ENCODE results near the gene NOL7. TPM values are rescaled to one million over a fixed set of nuclear protein-coding genes. Genes with fewer than 3 reads are reported as not detected.

NOL7 gene
- polyA plus RNA-seq, 1 experiment = 20.1 TPM

DNA sequence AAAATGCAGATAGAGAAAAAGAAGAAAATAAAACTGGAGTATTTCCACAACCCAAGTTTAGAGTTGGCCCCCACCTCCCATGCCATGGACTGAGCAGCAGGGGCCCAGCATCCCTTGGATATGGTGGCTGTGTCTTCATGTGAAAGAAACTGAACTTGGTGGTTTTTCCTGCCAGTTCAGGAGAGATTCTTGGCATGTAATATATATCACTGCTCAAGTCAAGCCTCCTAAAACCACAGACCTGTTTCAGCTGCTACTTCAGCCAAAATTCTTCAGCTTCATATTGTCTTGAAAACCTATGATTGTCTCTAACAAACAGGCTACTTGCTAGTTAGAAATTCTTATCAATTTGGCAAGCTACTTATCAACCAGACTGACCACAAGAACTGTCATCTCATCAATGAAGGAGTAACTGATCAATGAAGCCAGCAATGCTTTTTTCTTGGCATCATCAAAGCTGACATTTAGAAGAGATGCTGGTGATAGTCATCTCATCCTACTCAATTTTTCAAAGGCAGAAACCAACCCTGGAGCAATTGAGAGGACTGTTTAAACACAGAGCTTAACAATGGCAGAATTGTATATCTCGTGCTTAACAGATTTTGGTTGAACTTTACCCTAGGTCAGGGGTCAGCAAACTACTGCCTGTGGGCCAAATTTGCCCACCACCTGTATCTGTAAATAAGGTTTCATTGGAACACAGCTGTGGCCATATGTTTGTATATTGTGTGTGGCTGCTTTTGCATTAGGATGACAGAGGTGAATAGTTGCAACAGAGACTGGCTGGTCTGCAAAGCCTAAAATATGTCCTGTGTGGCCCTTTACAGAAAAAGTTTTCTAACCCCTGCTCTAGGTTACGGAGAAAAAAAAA, 10.4 kb upstream of the NOL7 start:
- no peak for DNase-seq (ENCODE audit: low read depth)
- Histone ChIP-seq H3K36me3 (ENCODE audit: control insufficient read depth, insufficient read depth, low read length) (peaks cover 4% of the 10 kb centered on the region; the same call in 1 of the 2 replicates), H3K4me3 (ENCODE audit: low read depth, low read length) (no peak overlapping the region), H3K27me3 (ENCODE audit: control insufficient read depth, insufficient read depth, low read length) (no peaks in the 10 kb centered on the region)
- POLR2A ChIA-PET = no interaction called here
- TF ChIP-seq, protein P1, sequence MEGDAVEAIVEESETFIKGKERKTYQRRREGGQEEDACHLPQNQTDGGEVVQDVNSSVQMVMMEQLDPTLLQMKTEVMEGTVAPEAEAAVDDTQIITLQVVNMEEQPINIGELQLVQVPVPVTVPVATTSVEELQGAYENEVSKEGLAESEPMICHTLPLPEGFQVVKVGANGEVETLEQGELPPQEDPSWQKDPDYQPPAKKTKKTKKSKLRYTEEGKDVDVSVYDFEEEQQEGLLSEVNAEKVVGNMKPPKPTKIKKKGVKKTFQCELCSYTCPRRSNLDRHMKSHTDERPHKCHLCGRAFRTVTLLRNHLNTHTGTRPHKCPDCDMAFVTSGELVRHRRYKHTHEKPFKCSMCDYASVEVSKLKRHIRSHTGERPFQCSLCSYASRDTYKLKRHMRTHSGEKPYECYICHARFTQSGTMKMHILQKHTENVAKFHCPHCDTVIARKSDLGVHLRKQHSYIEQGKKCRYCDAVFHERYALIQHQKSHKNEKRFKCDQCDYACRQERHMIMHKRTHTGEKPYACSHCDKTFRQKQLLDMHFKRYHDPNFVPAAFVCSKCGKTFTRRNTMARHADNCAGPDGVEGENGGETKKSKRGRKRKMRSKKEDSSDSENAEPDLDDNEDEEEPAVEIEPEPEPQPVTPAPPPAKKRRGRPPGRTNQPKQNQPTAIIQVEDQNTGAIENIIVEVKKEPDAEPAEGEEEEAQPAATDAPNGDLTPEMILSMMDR (IDR thresholded peaks at IDR 0.05; ENCODE audit: insufficient read depth, low read depth, low read length) = no peak
- CTCF ChIA-PET = interaction anchor here (0.6 to 1.6 kb wide), 4 partner anchors 8 to 48 kb away, joined by 3 to 5 read pairs (median 4); partner anchors contain the start of genes NOL7 and SIRT5

DNA sequence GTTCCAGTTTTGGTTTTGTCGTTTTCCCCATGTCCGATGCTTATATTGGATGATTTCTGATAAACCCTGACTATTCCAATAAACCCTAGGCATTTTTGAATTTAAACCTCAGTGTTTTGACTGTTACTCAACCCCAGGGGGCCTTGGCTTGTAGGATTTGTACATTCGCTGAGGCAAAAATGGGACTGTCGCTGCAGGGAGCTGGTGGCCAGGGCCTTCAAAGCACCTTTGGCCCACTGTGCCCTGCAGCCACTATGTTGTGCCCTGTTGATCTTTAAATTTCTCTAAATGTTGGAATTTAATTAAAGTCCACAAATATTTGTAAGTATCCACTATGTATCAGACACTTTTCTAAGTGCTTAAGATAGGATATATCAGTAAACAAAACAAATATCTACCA, 9.5 kb upstream of the NOL7 start:
- TF ChIP-seq, protein P1 (IDR thresholded peaks at IDR 0.05; ENCODE audit: insufficient read depth, low read depth, low read length) = no peak
- POLR2A ChIA-PET = no interaction called here
- Histone ChIP-seq H3K36me3 (ENCODE audit: control insufficient read depth, insufficient read depth, low read length) (peaks cover 4% of the 10 kb centered on the region; the same call in 1 of the 2 replicates), H3K4me3 (ENCODE audit: low read depth, low read length) (no peak overlapping the region), H3K27me3 (ENCODE audit: control insufficient read depth, insufficient read depth, low read length) (no peaks in the 10 kb centered on the region)
- CTCF ChIA-PET = interaction anchor here (0.6 to 1.4 kb wide), 2 partner anchors 31 to 49 kb away, joined by 4 read pairs; partner anchors contain the start of gene SIRT5
- DNase-seq (ENCODE audit: low read depth) = no peak

DNA sequence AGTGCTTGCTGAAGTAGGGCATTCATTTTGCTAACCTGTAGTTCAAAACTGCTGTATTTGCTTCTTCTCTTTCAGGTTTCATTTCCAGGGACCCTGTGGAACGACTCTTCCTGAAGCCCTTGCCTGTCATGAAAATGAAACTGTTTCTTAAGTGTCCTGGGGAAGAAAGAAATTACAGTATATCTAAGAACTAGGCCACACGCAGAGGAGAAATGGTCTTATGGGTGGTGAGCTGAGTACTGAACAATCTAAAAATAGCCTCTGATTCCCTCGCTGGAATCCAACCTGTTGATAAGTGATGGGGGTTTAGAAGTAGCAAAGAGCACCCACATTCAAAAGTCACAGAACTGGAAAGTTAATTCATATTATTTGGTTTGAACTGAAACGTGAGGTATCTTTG, 3.4 kb upstream of the NOL7 start:
- H3K36me3 ChIP-seq (ENCODE audit: control insufficient read depth, insufficient read depth, low read length) = no peaks in the 10 kb centered on the region
- ChIA-PET POLR2A (no interaction called here), CTCF (interaction anchor here (1.4 kb wide), 1 partner anchor 37 kb away, joined by 6 read pairs; no protein-coding TSS in a partner anchor)
- DNase-seq (ENCODE audit: low read depth) = no peak
- H3K27me3 ChIP-seq (ENCODE audit: control insufficient read depth, insufficient read depth, low read length) = no peaks in the 10 kb centered on the region
- TF ChIP-seq, protein P1 (IDR thresholded peaks at IDR 0.05; ENCODE audit: insufficient read depth, low read depth, low read length) = no peak
- no peak overlapping the region for H3K4me3 ChIP-seq (ENCODE audit: low read depth, low read length)

DNA sequence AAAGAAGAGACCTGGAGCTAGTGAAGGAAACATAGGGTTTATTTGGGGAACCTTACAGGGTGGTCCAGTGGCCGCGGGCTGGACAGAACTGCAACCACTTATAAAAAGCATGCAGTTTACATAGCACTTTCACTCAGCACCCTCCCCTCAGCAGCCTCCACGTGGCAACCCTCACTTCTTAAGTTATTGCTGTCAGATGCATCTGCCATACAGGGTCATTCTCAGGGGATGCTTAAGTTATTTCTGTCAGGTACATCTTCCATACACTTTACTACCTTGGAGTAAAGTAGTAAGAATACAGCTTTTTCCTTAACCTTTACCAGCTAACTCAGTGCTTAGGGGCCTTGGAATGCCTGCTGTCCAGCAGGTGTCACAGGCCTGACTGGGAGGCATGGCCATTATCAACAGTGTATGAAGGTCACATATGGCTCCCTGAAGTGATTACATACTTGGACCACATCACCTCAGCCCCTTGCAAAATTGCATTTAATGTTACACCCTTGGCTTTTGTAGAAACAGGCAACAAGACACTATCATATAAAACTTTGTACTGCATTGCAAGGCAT, 2.0 kb upstream of the NOL7 start:
- Histone ChIP-seq H3K36me3 (ENCODE audit: control insufficient read depth, insufficient read depth, low read length) (no peaks in the 10 kb centered on the region), H3K4me3 (ENCODE audit: low read depth, low read length) (no peak overlapping the region), H3K27me3 (ENCODE audit: control insufficient read depth, insufficient read depth, low read length) (no peaks in the 10 kb centered on the region)
- TF ChIP-seq, protein P1 (IDR thresholded peaks at IDR 0.05; ENCODE audit: insufficient read depth, low read depth, low read length) = no peak
- ChIA-PET POLR2A (no interaction called here), CTCF (interaction anchor here (1.2 to 1.4 kb wide), 2 partner anchors 8 to 38 kb away, joined by 3 to 6 read pairs; no protein-coding TSS in a partner anchor)
- no peak for DNase-seq (ENCODE audit: low read depth)
